GM10266 (cell line): ENCODE data around the gene UGDH.

Experiments used
- DNase-seq: peaks from one replicate; pipeline ENCODE4 v3.0.0; 2012; ENCODE audit errors: extremely low spot score
- CTCF ChIP-seq: IDR thresholded peaks from 2 replicates; pipeline ENCODE4 v1.5.1; 2012; ENCODE audit warnings: mild to moderate bottlenecking, low read depth; ENCODE audit not compliant: control insufficient read depth, insufficient read depth; ENCODE audit errors: missing control alignments

The UGDH gene

GRCh38 chr4:39456946-39457763, 70.1 kb downstream of the UGDH start:
- no peak for TF ChIP-seq CTCF
- no peak for DNase-seq

GRCh38 chr4:39455486-39455885, 71.8 kb downstream of the UGDH start:
- TF ChIP-seq CTCF, result no peak
- DNase-seq, result no peak

GRCh38 chr4:39453738-39454137, 73.5 kb downstream of the UGDH start:
- no peak for DNase-seq
- no peak for TF ChIP-seq CTCF

GRCh38 chr4:39452860-39453587, 74.2 kb downstream of the UGDH start:
- TF ChIP-seq CTCF, result no peak
- no peak for DNase-seq

DNA sequence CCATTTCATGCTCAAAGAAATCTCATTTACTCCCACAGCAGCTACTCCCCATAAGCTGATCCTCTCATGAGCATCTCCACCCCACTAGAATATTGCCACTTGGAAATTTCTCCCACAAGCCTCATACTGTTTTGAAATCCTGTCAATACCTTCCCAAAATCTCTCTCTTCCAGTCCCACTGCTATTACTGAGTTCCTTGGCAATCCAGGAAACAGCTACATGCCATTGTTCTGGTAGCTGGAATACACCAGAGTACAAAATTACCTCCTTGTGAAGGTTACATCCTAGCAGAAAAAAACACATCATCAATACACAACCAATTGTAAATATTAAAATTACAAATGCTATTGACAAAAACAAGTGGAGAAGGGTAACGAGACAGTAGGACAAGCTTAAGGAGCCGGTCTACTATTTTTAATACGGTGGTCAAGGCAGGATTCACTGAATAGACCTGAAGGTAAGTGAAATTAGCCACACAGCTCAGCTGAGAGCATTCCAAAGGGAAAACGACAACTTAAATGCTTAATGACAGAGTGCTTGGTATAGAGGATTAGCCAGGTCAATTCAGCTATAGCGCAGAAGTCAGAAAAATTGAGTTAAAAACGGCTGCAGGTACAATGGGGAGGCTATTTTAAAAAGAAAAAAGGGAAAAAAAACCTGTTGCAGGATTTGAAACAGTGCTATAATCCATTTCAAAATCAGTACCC, 74.9 kb downstream of the UGDH start:
- DNase-seq, result no peak
- TF ChIP-seq CTCF, result no peak

DNA sequence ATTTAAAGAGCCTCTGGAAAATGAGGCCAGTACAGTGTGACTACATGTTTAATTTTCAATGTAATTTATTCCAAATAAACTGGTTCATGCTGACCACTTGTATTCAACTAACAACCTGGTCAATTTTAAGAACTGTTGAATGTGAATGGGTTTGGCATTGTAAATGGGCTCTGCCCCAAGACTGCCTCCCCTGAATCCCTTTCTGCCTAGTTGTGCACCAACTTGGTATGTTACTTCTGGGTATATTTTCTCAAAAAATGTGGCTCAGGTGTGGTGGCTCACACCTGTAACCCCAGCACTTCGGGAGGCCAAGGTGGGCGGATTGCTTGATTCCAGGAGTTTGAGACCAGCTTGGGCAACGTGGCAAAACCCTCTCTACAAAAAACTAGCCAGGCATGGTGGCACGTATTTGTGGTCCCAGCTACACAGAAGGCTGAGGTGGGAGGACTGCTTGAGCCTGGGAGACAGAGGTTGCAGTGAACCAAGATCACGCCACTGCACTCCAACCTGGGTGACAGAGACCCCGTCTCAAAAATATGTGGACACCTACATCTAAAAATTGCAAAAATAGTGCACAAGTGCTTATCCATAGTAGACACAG, 75.7 kb downstream of the UGDH start:
- no peak for DNase-seq
- no peak for TF ChIP-seq CTCF
